BJ (cell line): Measurements from ENCODE around the gene SH2B3. TPM values are rescaled to one million over a fixed set of nuclear protein-coding genes. Genes with fewer than 3 reads are reported as not detected.

Source experiments
- CTCF ChIA-PET: fragments of 350-600 bp; formaldehyde crosslinking; extraction: SDS; loops from one replicate; lab custom pipeline; 2021; ENCODE audit warnings: antibody characterized with exemption, inconsistent platforms; lab: Yijun Ruan, JAX
- POLR2A ChIA-PET: fragments of 300-600 bp; sonication (Branson Sonifier 250); formaldehyde crosslinking; extraction: SDS; loops from one replicate; lab custom pipeline; 2021; ENCODE audit warnings: antibody characterized with exemption; lab: Charles Lee
- DNase-seq: peaks from one replicate; pipeline ENCODE4 v3.0.0-alpha.2; 2011; ENCODE audit warnings: low read depth
- H3K27me3 ChIP-seq: 2 replicates; pipeline ENCODE4 v1.6.0; 2011; ENCODE audit warnings: low read length; ENCODE audit not compliant: control insufficient read depth, insufficient read depth
- H3K36me3 ChIP-seq: 2 replicates; pipeline ENCODE4 v1.5.1; 2011; ENCODE audit warnings: low read length; ENCODE audit not compliant: control insufficient read depth, insufficient read depth
- H3K4me3 ChIP-seq: 2 replicates; pipeline ENCODE4 v1.5.1; 2011; ENCODE audit warnings: low read depth, mild to moderate bottlenecking, control low read depth, low read length
- CTCF ChIP-seq: IDR thresholded peaks from 2 replicates; pipeline ENCODE4 v1.5.1; 2011; ENCODE audit warnings: low read depth, mild to moderate bottlenecking, control low read depth, inconsistent platforms, low read length, moderate library complexity; ENCODE audit not compliant: insufficient read depth
- polyA plus RNA-seq: library from polyadenylated mRNA; depleted of rRNA; stranded (reverse); fragments of >200 nt; gene quantifications from 2 replicates; pipeline ENCODE4 v1.2.3, GENCODE V29; 2011

SH2B3 gene
- polyA plus RNA-seq, 1 experiment: 19.4 TPM

- TF ChIP-seq CTCF: no peak
- Histone ChIP-seq H3K27me3 (no peaks in the 10 kb centered on the region), H3K4me3 (no peak overlapping the region), H3K36me3 (peaks cover 30% of the 10 kb centered on the region)
- CTCF ChIA-PET: interaction anchor here (1.1 to 12.8 kb wide), 2 partner anchors 9 to 51 kb away, joined by 3 to 260 read pairs; no protein-coding TSS in a partner anchor
- no peak for DNase-seq
- POLR2A ChIA-PET: no interaction called here
Observed at GRCh38 chr12:111447571-111448265, 42.0 kb downstream of the SH2B3 start.

GRCh38 chr12:111448266-111448830, 42.6 kb downstream of the SH2B3 start:
- ChIA-PET CTCF (interaction anchor here (1.1 to 12.8 kb wide), 2 partner anchors 9 to 52 kb away, joined by 3 to 260 read pairs; no protein-coding TSS in a partner anchor), POLR2A (no interaction called here)
- Histone ChIP-seq H3K27me3 (no peaks in the 10 kb centered on the region), H3K4me3 (no peak overlapping the region), H3K36me3 (peaks cover 29% of the 10 kb centered on the region)
- no peak for TF ChIP-seq CTCF
- DNase-seq: no peak

DNA sequence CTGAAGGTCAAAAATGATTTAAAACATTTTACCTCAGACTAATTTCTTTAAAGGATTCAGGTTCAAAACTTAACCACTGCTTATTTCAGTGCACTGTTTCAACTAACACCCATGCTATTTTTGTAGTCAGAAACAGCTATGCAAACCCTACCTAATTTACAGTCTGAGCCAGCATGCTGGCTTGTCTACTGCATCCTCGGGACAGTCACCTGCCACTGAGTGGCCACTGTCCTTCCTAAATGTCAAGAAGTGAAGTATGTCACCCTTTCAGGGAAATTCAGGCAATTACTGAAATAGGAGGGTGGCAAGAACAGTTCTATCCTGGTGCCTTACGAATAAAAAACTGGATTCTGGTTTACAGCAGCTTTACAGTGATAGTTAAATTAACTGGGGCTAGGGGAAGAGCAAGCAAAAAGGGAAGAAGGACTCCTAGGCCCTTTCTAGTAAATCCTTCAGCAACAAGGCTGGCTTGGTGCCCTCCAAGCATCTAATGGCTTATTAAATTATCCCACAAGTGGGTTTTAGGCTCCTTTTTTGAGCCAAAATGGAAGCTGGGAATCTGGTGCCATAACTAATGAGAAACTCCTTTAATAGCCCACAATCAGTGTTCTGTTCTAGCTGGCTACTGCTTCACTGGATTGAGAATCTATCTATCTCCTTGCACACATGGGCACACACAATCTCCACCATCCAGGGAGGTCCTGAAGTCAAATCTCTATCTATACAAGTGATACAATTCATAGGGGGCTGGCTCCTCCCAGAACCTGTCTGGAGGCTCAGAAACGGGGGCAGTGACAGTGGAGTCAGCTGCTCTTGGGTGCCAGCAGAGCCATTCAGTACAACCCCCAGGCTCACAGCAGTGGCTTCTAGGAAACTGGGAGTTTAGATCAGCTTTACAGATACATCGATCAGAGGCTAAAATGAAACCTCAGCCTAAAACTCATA, 43.4 kb downstream of the SH2B3 start:
- H3K27me3 ChIP-seq: no peaks in the 10 kb centered on the region
- no peak for TF ChIP-seq CTCF
- H3K4me3 ChIP-seq: no peak overlapping the region
- DNase-seq: no peak
- POLR2A ChIA-PET: interaction anchor here (0.6 kb wide), 1 partner anchor 39 kb away, joined by 3 read pairs; no protein-coding TSS in a partner anchor
- CTCF ChIA-PET: interaction anchor here (12.8 kb wide), 1 partner anchor 52 kb away, joined by 260 read pairs; no protein-coding TSS in a partner anchor
- peaks cover 33% of the 10 kb centered on the region for H3K36me3 ChIP-seq

DNA sequence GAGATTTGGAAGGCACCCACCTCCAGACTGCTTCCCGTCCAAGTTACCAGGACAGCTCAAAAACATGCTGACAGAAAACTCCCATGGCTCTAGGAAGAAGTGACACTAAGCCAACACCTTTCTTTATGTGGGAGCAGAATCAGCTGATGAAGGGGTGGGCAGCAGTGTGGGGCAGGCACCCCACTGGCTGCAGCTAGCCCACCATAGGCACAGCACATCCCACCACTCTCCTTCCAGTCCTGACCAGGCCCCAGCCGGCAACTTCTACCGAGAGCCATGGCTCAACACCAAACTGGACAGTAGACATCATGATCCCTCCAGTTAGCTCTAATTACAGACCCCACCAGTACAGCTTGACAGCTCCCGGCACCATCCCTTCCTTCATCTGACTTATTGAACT, 45.0 kb downstream of the SH2B3 start:
- Histone ChIP-seq H3K36me3 (peaks cover 32% of the 10 kb centered on the region), H3K4me3 (no peak overlapping the region), H3K27me3 (no peaks in the 10 kb centered on the region)
- POLR2A ChIA-PET: no interaction called here
- CTCF ChIA-PET: interaction anchor here (1.0 to 12.8 kb wide), 14 partner anchors 8 to 120 kb away, joined by 3 to 260 read pairs (median 6); partner anchors contain the start of gene PHETA1
- DNase-seq: no peak
- TF ChIP-seq CTCF: no peak
